GM21528 (cell line): ENCODE data around the gene ZNRF1.
"Not testable (repeated sequence)": the region's sequence is repeated elsewhere in the genome, so short reads cannot be mapped to it uniquely, and the experiment has no call there.

Experiments used
- ATAC-seq: cut with Tn5 transposase; IDR thresholded peaks from one replicate; pipeline ENCODE4 v1.9.1; 2021; ENCODE audit warnings: mild to moderate bottlenecking, moderate library complexity; ENCODE audit not compliant: unreplicated experiment, low FRiP score

Gene ZNRF1

DNA sequence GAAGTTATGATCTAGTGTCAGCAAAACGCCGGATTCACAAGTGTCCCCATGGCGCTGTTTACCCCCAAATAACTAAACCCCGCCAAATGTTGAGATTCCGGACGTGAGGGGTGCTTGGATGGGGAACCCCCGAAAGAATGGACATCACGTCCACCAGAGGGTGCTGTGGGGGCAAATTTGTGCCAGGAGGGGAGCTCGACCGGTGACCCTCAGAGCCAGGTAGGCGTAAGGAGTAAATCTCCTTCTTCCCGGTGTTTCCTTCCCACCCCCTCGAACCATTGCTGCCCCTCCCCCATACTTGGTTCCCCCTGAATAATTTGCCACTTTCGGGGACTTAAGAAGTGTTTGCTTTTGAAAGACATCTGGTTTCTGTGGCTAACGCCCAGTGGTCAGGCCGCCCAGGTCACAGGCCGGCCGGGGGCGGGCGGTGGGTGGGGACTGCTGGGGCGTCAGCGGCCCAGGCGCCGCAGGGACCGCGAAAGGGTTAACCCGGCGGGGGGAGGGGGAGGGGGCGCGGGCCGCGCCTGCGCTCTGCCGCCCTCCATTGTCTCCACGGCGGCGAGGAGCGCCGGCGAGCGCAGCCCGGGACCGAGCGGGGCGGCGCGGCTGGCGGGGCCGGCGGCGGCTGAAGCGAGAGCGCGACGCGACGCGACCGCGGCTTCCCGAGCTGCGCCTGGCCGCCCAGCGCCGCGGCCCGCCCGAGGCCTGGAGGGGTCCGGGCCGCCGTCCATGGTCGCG, at the start of gene ZNRF1:
Gene ZNRF1 (plus strand): TSS at position 544 of the 738 bp plus-strand sequence. CDS start 648 bp downstream, outside the sequence.
- peak; percentile 59 for ATAC-seq

DNA sequence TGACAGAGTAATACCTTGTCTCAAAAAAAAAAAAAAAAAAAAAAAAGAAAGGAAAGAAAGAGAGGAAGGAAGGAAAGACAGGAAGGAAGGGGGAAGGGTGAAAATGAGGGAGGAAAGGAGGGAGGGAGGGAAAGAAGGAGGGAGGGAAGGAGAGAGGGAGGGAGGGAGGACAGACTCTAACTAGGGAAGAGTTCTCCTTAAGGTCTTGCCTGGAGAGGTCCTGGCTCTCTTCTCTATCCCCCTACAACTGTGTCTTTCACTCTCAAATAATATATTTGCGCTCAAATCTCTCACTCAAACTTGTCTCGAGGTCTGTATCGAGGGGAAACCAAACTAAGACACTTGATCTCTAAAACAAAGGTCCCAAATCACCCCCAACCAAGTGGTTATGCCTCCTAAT, 49.5 kb upstream of the ZNRF1 start:
- ATAC-seq: no peak

DNA sequence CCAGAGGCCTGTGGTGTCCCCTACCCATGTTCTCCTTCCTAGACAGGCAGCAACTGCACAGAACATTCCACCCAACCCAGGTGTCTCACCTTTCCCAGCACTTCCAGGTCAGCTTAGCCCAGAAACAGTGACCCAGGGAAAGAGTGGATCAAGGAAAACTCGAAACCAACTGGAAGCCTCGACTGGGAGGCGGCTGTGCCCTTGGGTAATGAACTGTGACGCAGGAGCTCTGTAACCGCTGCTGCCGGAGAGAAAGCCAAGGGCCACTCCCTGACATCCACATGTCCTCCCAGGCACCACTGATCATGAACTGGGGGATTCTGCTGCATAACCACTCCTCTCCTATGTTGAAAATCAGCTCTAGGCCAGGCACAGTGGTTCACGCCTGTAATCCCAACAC, 48.3 kb upstream of the ZNRF1 start:
- ATAC-seq: no peak

DNA sequence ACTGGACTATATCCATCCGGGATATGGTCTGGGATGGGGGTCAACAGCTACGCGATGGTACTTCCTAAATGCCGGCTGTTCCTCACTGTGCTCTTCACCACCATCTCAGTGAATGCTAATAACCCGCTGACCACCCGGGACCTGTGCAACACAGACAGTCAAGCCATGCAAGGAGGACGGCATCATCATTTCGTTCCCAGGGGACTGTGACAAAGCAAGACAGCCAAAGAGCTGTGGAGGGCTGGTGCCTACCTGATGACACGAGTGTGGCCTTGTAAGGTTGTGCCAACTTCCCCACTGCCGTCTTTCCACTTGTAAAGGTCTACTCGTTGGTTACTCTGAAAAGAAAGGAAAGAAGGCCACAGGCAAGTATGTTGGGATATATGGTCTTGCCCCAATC, 47.6 kb upstream of the ZNRF1 start:
- no peak for ATAC-seq

DNA sequence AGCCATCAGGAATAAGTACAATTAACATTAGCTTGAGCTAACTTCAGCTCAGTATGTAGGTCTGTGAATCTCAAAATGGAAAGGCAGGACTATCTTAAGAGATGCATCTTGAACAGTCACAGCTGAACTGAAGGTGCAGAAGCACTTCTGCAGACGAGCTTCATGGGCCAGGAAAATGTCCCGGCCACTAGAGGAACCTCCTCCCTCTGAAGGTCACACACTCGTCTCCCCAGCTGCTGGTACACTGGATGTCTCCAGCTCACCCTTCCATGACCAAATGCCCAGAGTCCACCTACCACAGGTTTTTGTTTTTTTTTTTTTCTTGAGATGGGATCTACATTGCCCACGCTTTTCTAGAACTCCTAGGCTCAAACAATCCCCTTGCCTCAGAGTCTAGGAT, 47.1 kb upstream of the ZNRF1 start:
- ATAC-seq: no peak

DNA sequence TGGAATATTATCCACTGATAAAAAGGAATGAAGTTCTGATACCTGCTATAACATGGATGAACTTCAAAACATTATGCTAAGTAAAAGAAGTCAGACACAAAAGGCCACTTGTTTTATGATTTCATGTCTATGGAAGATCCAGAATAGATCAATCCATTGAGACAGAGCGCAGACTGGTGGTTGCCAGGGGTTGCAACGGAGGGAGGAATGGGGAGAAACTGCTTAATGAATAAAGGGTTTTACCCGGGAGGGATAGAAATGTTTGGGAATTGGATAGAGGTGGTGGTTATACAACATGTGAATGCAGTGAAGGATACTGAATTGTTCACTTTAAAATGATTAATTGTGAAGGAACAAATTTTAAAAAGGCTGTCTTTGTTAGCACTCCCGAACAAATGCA, 44.1 kb upstream of the ZNRF1 start:
- ATAC-seq: no peak

DNA sequence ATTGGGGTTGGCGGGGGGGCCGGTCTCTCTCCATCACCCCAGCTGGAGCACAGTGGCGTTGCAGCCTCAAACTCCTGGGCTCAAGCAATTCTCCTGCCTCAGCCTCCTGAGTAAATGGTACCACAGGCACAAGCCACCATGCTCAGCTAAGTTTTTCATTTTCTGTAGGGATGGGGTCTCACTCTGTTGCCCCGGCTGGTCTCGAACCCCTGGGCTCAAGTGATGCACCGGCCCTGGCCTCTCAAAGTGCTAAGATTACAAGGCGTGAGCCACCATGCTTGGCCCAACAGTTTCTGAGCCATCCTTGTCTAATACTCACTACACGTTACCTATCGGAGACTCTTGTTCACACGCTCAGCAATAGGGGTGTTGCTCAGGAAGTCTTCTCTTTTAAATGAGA, 25.5 kb upstream of the ZNRF1 start:
- no peak for ATAC-seq

DNA sequence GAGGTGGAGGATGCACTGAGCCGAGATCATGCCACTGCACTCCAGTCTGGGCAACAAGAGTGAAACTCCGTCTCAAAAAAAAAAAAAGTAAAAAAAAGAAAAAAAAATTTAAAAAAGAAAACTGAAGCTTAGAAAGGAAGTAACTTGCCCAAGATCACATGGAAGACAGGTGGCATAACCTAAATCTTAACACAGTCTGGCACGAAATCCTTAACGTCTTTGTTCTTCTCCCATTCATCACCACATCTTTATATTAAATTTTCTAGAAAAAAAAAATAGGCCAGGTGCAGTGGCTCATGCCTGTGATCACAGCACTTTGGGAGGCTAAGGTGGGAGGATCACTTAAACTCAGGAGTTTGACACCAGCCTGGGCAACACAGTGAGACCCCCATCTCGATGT, 23.2 kb upstream of the ZNRF1 start:
- no peak for ATAC-seq

DNA sequence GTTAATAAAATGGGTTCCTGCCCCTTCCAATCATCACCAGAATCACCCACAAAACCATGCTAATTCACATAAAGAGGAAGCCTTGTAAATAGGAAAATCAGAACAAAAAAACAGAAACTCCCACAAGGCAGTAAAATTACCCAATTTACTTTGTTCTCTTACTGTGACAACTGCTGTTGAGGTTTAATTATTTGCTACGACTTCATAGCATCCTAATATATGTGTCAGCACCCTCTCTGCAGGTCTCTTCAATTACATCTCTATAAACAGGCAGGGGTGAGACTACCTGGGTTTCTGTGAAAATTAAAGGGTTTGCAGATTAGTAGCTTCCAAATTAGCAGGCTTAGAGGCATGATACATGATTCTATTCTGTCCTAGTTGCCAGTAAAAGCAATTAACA, 16.6 kb upstream of the ZNRF1 start:
- no peak for ATAC-seq

DNA sequence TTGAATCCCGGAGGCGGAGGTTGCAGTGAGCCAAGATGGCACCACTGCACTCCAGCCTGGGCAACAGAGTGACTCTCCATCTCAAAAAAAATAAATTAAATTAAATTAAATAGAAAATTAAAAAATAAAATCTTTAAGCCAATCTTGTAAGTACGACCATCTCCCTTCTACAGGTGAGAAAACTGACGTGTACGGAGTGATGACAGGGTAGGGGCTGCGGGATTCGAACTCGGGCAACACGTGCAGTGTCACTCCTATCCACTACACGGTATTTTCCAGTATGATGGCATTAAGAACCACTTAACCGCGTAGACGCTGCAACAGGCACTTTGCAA, 14.7 kb upstream of the ZNRF1 start:
- ATAC-seq: no peak

DNA sequence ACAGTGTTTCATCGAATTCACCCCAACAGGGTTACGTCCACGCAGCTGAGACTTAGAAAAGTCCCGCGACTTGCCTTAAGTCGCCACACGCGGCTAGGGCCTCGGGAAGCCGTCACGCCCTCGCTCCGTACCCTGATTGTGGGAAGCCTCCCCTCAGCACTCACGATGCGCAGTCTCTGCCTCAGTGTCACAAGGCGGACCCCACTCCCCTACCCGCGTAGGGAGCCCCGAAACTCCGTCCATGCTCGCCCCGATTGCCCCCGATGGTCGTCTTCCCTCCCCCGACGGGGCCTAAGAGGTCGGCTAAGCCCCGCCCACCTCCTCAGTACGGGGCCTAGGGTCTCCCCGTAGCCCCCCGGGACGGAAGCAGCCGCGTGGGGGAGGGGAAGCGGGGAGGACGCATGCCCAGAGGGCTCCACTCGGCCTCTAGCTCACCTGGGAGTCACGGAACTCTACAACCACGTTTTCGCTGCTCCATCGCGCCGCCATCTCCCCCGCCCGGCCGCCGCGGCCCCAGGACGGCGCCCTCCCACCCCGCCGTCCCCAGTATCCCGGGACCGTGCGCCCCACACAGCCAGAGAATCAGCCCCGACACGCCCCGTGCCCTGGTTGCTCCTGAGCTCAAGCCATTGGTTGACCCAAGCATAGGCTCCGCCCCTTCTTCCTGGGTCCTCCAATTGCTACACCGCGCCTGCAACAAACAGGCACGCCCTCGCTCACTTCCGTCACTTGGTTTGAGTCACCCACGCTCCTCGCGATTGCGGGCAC, 14.1 kb upstream of the ZNRF1 start, which contains the start of gene WDR59:
Gene WDR59 (minus strand): TSS at position 595 of the 768 bp plus-strand sequence. CDS start 106 bp downstream, at position 489.
- ATAC-seq: peak; percentile 99

DNA sequence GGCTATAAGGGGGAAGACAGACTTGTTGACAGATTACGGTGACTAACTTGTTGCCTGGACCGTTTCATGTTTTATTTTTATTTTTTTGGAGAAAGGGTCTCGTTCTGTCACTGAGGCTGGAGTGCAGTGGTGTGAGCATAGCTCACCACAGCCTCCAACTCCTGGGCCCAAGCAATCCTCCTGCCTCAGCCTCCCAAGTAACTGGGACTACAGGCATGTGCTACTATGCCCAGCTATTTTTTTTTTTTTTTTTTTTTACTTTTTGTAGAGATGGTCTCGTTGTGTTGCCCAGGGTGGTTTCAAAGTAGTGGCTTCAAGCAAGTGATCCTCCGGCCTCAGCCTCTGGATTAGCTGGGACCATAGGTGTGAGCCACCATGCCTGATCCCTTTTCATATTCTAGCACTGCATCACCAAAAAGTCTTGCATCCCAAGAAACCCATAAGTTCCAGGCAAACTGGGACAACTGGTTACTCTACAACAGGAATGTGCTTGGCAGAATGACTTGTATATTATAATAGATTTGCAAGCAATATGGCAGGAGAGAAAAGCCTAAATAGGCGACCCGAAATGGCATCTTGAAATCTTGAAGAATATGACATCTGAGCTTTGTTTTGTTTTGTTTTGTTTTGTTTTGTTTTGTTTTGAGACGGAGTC, 11.7 kb upstream of the ZNRF1 start:
- no peak for ATAC-seq

DNA sequence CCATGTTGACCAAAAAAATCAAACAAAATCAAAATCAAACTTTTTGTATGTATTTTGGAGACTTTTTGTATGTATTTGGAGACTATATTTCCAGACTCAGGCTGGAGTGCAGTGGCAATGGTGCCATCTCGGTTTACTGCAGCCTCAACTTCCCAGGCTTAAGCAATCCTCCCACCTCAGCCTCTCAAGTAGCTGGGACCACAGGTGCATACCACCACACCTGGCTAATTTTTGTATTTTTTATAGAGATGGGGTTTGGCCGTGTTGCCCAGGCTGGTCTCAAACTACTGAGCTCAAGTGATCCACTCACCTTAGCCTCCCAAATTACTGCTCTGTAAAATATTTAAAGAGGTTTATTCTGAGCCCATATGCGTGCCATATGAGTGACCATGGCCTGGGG, 9.0 kb upstream of the ZNRF1 start:
- not testable (repeated sequence) for ATAC-seq

DNA sequence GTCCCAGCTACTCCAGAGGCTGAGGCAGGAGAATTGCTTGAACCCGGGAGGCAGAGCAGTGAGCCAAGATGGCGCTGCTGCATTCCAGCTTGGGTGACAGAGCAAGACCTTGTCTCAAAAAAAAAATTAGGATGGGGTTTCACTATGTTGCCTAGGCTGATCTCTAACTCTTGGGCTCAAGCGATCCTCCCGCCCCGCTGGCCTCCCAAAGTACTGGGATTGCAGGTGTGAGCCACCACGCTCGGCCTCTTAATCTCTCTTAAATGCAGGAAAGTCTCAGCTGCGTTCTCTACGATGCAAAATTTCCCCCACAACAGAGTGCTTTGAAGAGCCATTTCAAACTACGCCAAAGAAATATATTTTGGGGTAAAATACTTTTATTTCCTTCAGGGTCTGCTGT, 8.0 kb upstream of the ZNRF1 start:
- ATAC-seq: no peak

DNA sequence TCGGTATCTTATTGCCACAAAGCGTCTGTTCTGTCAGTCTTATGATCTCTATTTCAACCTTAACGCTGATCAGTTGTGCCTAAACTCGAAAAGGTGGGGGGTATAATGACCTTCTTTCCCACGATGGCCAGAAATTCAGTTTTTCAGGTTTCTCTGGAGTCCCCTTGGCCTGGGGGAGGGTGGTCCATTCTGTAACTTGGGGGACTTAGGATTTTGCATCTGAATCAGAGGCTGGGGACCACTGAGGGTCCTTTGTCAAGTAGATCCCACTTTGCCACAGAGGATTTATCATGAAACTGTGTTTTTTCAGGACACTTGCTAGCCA, 7.6 kb upstream of the ZNRF1 start:
- no peak for ATAC-seq

DNA sequence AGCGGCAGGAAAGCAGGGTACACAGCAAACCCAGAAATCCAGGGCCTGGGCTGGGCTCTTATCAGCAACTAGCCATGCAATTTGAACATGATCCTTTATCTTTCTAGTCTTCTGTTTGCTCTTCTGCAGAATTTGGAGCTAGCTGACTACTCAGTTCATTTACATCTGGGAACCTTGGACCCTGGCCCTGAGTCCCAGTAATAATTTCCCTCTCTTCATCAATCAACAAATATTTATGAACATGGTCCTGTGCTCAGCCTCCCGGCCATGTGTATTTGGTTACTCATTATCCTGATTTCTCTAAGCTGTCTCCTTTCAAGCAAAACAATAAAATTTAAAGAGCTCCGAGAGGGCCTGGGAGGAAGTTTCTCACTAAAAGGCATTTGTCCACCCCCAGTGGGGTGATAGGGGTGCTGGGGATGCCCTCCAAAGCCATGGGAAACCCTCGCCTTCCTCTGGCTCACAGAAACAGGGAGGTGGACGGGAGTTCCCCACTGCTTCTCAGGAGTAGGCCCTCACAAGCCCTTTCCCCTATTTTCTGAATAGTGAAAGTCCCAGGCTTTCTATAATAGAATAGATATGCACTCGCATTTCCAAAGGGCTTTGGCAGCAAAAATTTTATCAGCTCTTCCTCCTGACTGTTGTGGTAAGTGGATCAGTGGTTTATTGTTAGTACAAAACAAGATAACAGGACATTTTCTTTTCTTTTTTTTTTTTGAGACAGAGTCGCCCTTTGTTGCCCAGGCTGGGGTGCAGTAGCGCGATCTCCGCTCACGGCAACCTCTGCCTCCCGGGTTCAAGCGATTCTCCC, 7.0 kb upstream of the ZNRF1 start:
- ATAC-seq: no peak

DNA sequence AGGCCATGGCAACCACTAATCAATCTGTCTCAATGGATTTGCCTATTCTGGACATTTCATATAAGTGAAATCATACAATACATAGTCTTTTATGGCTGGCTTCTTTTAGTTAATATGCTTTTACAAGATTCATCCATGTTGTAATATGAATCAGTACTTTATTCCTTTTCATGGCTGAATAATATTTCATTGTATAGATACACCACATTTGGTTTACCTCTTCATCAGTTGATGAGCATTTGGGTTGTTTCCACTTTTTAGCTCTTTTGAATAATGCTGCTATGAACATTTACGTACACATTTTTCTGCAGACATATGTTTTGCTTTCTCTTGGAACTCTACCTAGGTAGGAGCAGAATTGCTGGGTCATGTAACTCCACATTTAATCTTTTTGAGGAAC, 2.8 kb upstream of the ZNRF1 start:
- no peak for ATAC-seq

DNA sequence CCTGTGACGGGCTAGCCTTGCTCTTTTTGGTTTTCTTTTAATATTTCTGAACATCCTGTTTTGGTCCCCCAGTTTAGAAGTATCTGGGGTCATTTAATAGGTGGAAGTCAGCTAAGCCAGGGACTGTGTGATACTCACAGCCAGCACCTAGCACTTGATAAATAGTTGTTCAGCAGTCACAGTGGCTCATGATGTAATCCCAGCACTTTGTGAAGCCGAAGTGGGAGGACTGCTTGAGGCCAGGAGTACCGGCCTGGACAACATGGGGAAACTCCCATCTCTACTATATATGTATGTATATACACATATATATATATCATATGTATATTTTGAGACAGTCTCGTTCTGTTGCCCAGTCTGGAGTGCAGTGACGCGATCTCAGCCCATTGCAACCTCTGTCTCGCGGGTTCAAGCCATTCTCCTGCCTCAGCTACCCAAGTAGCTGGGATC, 1.8 kb upstream of the ZNRF1 start:
- no peak for ATAC-seq

DNA sequence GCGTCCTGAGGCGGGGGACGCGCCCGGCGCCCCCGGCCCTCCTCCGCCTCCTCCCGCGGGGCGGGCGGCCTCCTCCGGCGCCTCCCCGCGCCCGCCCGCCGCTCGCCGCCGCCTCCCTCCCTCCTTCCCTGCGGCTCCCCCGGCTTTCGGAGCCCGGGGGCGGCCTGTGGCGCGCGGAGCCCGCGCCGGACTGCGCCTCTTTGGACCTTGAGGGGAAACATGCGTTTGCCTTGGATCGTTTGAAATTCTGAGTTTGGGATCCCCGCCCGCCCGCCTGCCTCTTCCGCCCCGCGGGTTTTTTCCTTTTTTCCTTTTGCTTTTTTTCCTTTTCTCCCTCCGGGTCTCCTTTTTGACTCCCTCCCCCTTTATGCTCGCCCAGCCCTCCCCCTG, 390 bp downstream of the ZNRF1 start:
- ATAC-seq: peak; percentile 45

DNA sequence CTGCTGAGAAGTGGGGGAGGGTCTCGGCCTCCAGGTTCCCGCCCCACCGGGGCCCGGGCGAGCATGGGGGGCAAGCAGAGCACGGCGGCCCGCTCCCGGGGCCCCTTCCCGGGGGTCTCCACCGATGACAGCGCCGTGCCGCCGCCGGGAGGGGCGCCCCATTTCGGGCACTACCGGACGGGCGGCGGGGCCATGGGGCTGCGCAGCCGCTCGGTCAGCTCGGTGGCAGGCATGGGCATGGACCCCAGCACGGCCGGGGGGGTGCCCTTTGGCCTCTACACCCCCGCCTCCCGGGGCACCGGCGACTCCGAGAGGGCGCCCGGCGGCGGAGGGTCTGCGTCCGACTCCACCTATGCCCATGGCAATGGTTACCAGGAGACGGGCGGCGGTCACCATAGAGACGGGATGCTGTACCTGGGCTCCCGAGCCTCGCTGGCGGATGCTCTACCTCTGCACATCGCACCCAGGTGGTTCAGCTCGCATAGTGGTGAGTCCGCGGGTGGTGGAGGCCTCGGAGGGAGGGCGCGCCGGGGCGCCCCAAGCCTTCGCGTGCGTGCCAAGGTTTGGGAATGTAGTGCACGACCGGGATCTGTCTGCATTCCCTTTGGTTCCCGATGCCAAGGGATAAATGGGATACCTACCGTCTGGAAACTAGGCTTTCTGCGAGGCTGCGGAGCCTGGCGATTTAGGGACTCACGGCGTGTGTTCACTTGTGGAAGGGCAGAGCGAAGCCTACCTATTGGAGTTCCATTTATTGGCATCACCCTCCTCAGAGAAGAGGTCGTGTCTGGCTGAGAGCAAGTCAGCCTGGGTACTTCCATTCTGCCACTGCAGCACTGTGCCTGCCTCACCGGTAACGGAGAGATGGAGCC, 1.0 kb downstream of the ZNRF1 start:
- ATAC-seq: no peak
